HEK293 (cell line): ENCODE measurements around the gene PDGFC.

Source experiments
- GLI2 ChIP-seq: fragments of 450-650 bp; formaldehyde crosslinking; IDR thresholded peaks from 2 replicates; pipeline ENCODE4; 2017; ENCODE audit warnings: missing biosample characterization, missing genetic modification characterization, low read depth, borderline replicate concordance
- GLIS1 ChIP-seq: fragments of 450-650 bp; formaldehyde crosslinking; IDR thresholded peaks from 2 replicates; pipeline ENCODE4 v1.5.1; 2016; ENCODE audit warnings: missing biosample characterization, missing genetic modification characterization
- SP7 ChIP-seq: fragments of 450-650 bp; formaldehyde crosslinking; IDR thresholded peaks from 2 replicates; pipeline ENCODE4 v1.5.1; 2016; ENCODE audit warnings: missing biosample characterization, missing genetic modification characterization
- TCF7L2 ChIP-seq: IDR thresholded peaks from 2 replicates; pipeline ENCODE4 v1.6.1; 2011; ENCODE audit warnings: low read depth, mild to moderate bottlenecking, inconsistent platforms, low read length, moderate library complexity, borderline replicate concordance
- ZFHX2 ChIP-seq: fragments of 450-650 bp; formaldehyde crosslinking; conservative IDR thresholded peaks from 2 replicates; pipeline ENCODE4 v1.5.1; 2016; ENCODE audit warnings: missing biosample characterization, missing genetic modification characterization
- ZNF112 ChIP-seq: fragments of 450-650 bp; formaldehyde crosslinking; IDR thresholded peaks from 2 replicates; pipeline ENCODE4 v1.5.0; 2017; ENCODE audit warnings: missing biosample characterization, missing genetic modification characterization
- ZNF19 ChIP-seq: fragments of 450-650 bp; formaldehyde crosslinking; IDR thresholded peaks from 2 replicates; pipeline ENCODE4; 2016; ENCODE audit warnings: missing biosample characterization, missing genetic modification characterization, low read depth
- ZNF37A ChIP-seq: fragments of 450-650 bp; IDR thresholded peaks from 2 replicates; pipeline ENCODE4 v1.5.1; 2018; ENCODE audit warnings: missing biosample characterization, missing genetic modification characterization
- ZNF426 ChIP-seq: fragments of 450-650 bp; formaldehyde crosslinking; IDR thresholded peaks from 2 replicates; pipeline ENCODE4 v1.5.1; 2017; ENCODE audit warnings: missing biosample characterization, missing genetic modification characterization, mild to moderate bottlenecking, inconsistent platforms, moderate library complexity
- ZNF610 ChIP-seq: fragments of 450-650 bp; formaldehyde crosslinking; IDR thresholded peaks from 2 replicates; pipeline ENCODE4 v1.5.1; 2016; ENCODE audit warnings: missing biosample characterization, missing genetic modification characterization, borderline replicate concordance
- ZNF629 ChIP-seq: fragments of 450-650 bp; formaldehyde crosslinking; IDR thresholded peaks from 2 replicates; pipeline ENCODE4 v1.5.1; 2017; ENCODE audit warnings: missing biosample characterization, missing genetic modification characterization
- ZNF654 ChIP-seq: fragments of 450-650 bp; formaldehyde crosslinking; IDR thresholded peaks from 2 replicates; pipeline ENCODE4 v1.5.1; 2016; ENCODE audit warnings: low read depth, missing biosample characterization, missing genetic modification characterization
- ZNF658 ChIP-seq: fragments of 450-650 bp; formaldehyde crosslinking; IDR thresholded peaks from 2 replicates; pipeline ENCODE4; 2016; ENCODE audit warnings: missing biosample characterization, missing genetic modification characterization
- ZNF776 ChIP-seq: fragments of 450-650 bp; formaldehyde crosslinking; IDR thresholded peaks from 2 replicates; pipeline ENCODE4 v1.5.0; 2017; ENCODE audit warnings: missing biosample characterization, missing genetic modification characterization, borderline replicate concordance
- ZNF785 ChIP-seq: fragments of 450-650 bp; formaldehyde crosslinking; IDR thresholded peaks from 2 replicates; pipeline ENCODE4 v1.5.1; 2016; ENCODE audit warnings: missing biosample characterization, missing genetic modification characterization
- ZNF791 ChIP-seq: fragments of 450-650 bp; formaldehyde crosslinking; IDR thresholded peaks from 2 replicates; pipeline ENCODE4 v1.5.1; 2016; ENCODE audit warnings: missing biosample characterization, missing genetic modification characterization
- ZSCAN23 ChIP-seq: fragments of 450-650 bp; formaldehyde crosslinking; IDR thresholded peaks from 2 replicates; pipeline ENCODE4 v1.5.1; 2016; ENCODE audit warnings: missing biosample characterization, missing genetic modification characterization
- TF ChIP-seq, protein P1 (sequence below): fragments of 450-650 bp; formaldehyde crosslinking; IDR thresholded peaks from 2 replicates; pipeline ENCODE4 v1.5.1; 2017; ENCODE audit warnings: missing biosample characterization, missing genetic modification characterization
- TF ChIP-seq, protein P2 (sequence below): fragments of 450-650 bp; formaldehyde crosslinking; IDR thresholded peaks from 2 replicates; pipeline ENCODE4 v1.5.1; 2017; ENCODE audit warnings: missing biosample characterization, missing genetic modification characterization
- TF ChIP-seq, protein P3 (sequence below): fragments of 450-650 bp; formaldehyde crosslinking; IDR thresholded peaks from 2 replicates; pipeline ENCODE4 v1.5.1; 2016; ENCODE audit warnings: missing biosample characterization, missing genetic modification characterization
- TF ChIP-seq, protein P4 (sequence below): fragments of 450-650 bp; formaldehyde crosslinking; IDR thresholded peaks from 2 replicates; pipeline ENCODE4 v1.5.1; 2016; ENCODE audit warnings: missing biosample characterization, missing genetic modification characterization
- TF ChIP-seq, protein P5 (sequence below): fragments of 450-650 bp; formaldehyde crosslinking; IDR thresholded peaks from 2 replicates; pipeline ENCODE4 v1.5.1; 2016; ENCODE audit warnings: missing biosample characterization, missing genetic modification characterization
- TF ChIP-seq, protein P6 (sequence below): fragments of 450-650 bp; formaldehyde crosslinking; conservative IDR thresholded peaks from 2 replicates; pipeline ENCODE4 v1.5.1; 2016; ENCODE audit warnings: low read depth, missing biosample characterization, missing genetic modification characterization
- TF ChIP-seq, protein P7 (sequence below): fragments of 450-650 bp; formaldehyde crosslinking; IDR thresholded peaks from 2 replicates; pipeline ENCODE4 v1.5.1; 2016; ENCODE audit warnings: missing biosample characterization, missing genetic modification characterization
- TF ChIP-seq, protein P8 (sequence below): fragments of 450-650 bp; formaldehyde crosslinking; IDR thresholded peaks from 2 replicates; pipeline ENCODE4 v1.5.1; 2017; ENCODE audit warnings: missing biosample characterization, missing genetic modification characterization

The PDGFC gene

DNA sequence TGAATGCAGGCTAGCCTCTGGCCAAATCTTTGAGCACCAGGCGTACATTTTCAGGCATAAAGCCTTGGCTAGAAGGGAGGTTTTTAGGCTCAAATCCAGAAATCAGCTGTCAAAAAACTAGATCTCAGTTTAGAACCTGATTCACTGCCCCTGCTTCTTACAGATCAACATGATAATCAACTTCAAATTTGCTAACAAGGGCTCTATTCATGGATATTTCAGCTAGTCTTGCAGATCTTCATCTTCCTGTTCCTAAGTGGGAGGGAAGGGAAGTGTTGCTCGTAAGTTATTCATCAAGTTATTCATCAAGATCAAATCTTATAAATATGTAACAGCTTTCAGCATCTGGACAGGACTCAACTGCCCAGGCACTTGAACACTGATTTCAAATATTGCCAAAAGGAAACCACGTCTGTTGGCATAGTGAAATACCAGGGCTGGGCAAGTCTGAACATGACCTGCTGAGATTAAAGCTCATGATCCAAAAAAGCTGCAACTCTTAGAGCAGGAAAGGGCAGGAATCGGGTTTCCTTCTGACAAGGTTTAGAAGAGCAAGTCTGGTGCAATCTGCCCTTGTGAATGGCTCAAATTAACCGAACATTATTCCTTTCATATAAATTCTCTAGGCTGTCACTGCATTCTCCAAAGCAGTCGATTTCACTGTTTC is 200.3 kb downstream of the PDGFC start (continued):
- TF ChIP-seq GLI2 (no peak), SP7 (tag by site-specific recombination) (no peak), ZNF610 (tag by site-specific recombination) (no peak), ZSCAN23 (tag by site-specific recombination) (no peak), ZNF791 (tag by site-specific recombination) (no peak), ZNF37A (tag by site-specific recombination) (no peak), ZNF658 (tag by site-specific recombination) (no peak), ZNF112 (tag by site-specific recombination) (no peak), ZNF629 (no peak), ZNF426 (tag by site-specific recombination) (no peak), ZNF654 (no peak), ZNF19 (no peak), ZNF776 (no peak), ZFHX2 (tag by site-specific recombination) (no peak), GLIS1 (tag by site-specific recombination) (no peak), ZNF785 (no peak), TCF7L2 (no peak)
- TF ChIP-seq, protein P1, sequence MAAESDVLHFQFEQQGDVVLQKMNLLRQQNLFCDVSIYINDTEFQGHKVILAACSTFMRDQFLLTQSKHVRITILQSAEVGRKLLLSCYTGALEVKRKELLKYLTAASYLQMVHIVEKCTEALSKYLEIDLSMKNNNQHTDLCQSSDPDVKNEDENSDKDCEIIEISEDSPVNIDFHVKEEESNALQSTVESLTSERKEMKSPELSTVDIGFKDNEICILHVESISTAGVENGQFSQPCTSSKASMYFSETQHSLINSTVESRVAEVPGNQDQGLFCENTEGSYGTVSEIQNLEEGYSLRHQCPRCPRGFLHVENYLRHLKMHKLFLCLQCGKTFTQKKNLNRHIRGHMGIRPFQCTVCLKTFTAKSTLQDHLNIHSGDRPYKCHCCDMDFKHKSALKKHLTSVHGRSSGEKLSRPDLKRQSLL = no peak
- TF ChIP-seq, protein P2, sequence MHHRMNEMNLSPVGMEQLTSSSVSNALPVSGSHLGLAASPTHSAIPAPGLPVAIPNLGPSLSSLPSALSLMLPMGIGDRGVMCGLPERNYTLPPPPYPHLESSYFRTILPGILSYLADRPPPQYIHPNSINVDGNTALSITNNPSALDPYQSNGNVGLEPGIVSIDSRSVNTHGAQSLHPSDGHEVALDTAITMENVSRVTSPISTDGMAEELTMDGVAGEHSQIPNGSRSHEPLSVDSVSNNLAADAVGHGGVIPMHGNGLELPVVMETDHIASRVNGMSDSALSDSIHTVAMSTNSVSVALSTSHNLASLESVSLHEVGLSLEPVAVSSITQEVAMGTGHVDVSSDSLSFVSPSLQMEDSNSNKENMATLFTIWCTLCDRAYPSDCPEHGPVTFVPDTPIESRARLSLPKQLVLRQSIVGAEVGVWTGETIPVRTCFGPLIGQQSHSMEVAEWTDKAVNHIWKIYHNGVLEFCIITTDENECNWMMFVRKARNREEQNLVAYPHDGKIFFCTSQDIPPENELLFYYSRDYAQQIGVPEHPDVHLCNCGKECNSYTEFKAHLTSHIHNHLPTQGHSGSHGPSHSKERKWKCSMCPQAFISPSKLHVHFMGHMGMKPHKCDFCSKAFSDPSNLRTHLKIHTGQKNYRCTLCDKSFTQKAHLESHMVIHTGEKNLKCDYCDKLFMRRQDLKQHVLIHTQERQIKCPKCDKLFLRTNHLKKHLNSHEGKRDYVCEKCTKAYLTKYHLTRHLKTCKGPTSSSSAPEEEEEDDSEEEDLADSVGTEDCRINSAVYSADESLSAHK (tag by site-specific recombination) = no peak
- TF ChIP-seq, protein P3, sequence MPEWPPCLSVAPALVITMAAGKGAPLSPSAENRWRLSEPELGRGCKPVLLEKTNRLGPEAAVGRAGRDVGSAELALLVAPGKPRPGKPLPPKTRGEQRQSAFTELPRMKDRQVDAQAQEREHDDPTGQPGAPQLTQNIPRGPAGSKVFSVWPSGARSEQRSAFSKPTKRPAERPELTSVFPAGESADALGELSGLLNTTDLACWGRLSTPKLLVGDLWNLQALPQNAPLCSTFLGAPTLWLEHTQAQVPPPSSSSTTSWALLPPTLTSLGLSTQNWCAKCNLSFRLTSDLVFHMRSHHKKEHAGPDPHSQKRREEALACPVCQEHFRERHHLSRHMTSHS (tag by site-specific recombination) = no peak
- TF ChIP-seq, protein P4, sequence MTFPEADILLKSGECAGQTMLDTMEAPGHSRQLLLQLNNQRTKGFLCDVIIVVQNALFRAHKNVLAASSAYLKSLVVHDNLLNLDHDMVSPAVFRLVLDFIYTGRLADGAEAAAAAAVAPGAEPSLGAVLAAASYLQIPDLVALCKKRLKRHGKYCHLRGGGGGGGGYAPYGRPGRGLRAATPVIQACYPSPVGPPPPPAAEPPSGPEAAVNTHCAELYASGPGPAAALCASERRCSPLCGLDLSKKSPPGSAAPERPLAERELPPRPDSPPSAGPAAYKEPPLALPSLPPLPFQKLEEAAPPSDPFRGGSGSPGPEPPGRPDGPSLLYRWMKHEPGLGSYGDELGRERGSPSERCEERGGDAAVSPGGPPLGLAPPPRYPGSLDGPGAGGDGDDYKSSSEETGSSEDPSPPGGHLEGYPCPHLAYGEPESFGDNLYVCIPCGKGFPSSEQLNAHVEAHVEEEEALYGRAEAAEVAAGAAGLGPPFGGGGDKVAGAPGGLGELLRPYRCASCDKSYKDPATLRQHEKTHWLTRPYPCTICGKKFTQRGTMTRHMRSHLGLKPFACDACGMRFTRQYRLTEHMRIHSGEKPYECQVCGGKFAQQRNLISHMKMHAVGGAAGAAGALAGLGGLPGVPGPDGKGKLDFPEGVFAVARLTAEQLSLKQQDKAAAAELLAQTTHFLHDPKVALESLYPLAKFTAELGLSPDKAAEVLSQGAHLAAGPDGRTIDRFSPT (tag by site-specific recombination) = no peak
- TF ChIP-seq, protein P5, sequence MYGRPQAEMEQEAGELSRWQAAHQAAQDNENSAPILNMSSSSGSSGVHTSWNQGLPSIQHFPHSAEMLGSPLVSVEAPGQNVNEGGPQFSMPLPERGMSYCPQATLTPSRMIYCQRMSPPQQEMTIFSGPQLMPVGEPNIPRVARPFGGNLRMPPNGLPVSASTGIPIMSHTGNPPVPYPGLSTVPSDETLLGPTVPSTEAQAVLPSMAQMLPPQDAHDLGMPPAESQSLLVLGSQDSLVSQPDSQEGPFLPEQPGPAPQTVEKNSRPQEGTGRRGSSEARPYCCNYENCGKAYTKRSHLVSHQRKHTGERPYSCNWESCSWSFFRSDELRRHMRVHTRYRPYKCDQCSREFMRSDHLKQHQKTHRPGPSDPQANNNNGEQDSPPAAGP (tag by site-specific recombination) = no peak
- TF ChIP-seq, protein P6, sequence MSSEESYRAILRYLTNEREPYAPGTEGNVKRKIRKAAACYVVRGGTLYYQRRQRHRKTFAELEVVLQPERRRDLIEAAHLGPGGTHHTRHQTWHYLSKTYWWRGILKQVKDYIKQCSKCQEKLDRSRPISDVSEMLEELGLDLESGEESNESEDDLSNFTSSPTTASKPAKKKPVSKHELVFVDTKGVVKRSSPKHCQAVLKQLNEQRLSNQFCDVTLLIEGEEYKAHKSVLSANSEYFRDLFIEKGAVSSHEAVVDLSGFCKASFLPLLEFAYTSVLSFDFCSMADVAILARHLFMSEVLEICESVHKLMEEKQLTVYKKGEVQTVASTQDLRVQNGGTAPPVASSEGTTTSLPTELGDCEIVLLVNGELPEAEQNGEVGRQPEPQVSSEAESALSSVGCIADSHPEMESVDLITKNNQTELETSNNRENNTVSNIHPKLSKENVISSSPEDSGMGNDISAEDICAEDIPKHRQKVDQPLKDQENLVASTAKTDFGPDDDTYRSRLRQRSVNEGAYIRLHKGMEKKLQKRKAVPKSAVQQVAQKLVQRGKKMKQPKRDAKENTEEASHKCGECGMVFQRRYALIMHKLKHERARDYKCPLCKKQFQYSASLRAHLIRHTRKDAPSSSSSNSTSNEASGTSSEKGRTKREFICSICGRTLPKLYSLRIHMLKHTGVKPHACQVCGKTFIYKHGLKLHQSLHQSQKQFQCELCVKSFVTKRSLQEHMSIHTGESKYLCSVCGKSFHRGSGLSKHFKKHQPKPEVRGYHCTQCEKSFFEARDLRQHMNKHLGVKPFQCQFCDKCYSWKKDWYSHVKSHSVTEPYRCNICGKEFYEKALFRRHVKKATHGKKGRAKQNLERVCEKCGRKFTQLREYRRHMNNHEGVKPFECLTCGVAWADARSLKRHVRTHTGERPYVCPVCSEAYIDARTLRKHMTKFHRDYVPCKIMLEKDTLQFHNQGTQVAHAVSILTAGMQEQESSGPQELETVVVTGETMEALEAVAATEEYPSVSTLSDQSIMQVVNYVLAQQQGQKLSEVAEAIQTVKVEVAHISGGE (tag by site-specific recombination) = no peak
- TF ChIP-seq, protein P7, sequence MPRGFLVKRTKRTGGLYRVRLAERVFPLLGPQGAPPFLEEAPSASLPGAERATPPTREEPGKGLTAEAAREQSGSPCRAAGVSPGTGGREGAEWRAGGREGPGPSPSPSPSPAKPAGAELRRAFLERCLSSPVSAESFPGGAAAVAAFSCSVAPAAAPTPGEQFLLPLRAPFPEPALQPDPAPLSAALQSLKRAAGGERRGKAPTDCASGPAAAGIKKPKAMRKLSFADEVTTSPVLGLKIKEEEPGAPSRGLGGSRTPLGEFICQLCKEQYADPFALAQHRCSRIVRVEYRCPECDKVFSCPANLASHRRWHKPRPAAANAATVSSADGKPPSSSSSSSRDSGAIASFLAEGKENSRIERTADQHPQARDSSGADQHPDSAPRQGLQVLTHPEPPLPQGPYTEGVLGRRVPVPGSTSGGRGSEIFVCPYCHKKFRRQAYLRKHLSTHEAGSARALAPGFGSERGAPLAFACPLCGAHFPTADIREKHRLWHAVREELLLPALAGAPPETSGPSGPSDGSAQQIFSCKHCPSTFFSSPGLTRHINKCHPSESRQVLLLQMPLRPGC (tag by site-specific recombination) = no peak
- TF ChIP-seq, protein P8, sequence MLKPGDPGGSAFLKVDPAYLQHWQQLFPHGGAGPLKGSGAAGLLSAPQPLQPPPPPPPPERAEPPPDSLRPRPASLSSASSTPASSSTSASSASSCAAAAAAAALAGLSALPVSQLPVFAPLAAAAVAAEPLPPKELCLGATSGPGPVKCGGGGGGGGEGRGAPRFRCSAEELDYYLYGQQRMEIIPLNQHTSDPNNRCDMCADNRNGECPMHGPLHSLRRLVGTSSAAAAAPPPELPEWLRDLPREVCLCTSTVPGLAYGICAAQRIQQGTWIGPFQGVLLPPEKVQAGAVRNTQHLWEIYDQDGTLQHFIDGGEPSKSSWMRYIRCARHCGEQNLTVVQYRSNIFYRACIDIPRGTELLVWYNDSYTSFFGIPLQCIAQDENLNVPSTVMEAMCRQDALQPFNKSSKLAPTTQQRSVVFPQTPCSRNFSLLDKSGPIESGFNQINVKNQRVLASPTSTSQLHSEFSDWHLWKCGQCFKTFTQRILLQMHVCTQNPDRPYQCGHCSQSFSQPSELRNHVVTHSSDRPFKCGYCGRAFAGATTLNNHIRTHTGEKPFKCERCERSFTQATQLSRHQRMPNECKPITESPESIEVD (tag by site-specific recombination) = peak; percentile 37; the same call in 1 of the 2 replicates
